Caco-2 (cell line): ENCODE results near the gene PMAIP1. TPM values are rescaled to one million over a fixed set of nuclear protein-coding genes. Genes with fewer than 3 reads are reported as not detected.

Source experiments
- BruUV-seq: library from RNA; stranded (reverse); fragments of 400-500 nt; replicated peaks from 2 replicates; lab custom pipeline; 2021; lab: Mats Ljungman, UMichigan
- CTCF ChIA-PET: fragments of 300-600 bp; sonication (Branson Sonifier 250); formaldehyde crosslinking; loops from one replicate; lab custom pipeline; 2022; ENCODE audit warnings: antibody characterized with exemption; lab: Charles Lee
- POLR2A ChIA-PET: fragments of 300-600 bp; sonication (Branson Sonifier 250); formaldehyde crosslinking; loops from one replicate; lab custom pipeline; 2022; ENCODE audit warnings: antibody characterized with exemption; lab: Charles Lee
- DNase-seq, 2 experiments: peaks; one replicate each; pipeline versions ENCODE4 v3.0.0 to v3.0.0-alpha.2; 2020 to 2022
- H3K27me3 ChIP-seq: replicated peaks from 2 replicates; pipeline ENCODE4 v1.6.0; 2011; ENCODE audit warnings: low read length; ENCODE audit not compliant: control insufficient read depth, insufficient read depth
- H3K36me3 ChIP-seq: 2 replicates; pipeline ENCODE4 v1.5.1; 2011; ENCODE audit warnings: low read length; ENCODE audit not compliant: control insufficient read depth, insufficient read depth
- H3K4me1 ChIP-seq: fragments of 250-450 bp; sonication (Bioruptor Pico); 2 replicates; pipeline ENCODE4 v1.5.1; 2020; ENCODE audit warnings: mild to moderate bottlenecking
- H3K4me3 ChIP-seq: 2 replicates; pipeline ENCODE4 v1.5.1; 2011; ENCODE audit warnings: low read depth, mild to moderate bottlenecking, control low read depth, low read length
- H3K9me3 ChIP-seq: fragments of 250-450 bp; sonication (Bioruptor Pico); 2 replicates; pipeline ENCODE4 v1.5.1; 2020; ENCODE audit warnings: mild to moderate bottlenecking, moderate library complexity
- H3K27ac Mint-ChIP-seq: one replicate; pipeline ENCODE4 v1.8.0; 2022; ENCODE audit warnings: mixed read lengths; ENCODE audit not compliant: unreplicated experiment
- H3K27me3 Mint-ChIP-seq: one replicate; pipeline ENCODE4 v1.8.0; 2022; ENCODE audit warnings: mixed read lengths; ENCODE audit not compliant: insufficient read depth, unreplicated experiment
- H3K36me3 Mint-ChIP-seq: one replicate; pipeline ENCODE4 v1.8.0; 2022; ENCODE audit warnings: mild to moderate bottlenecking, mixed read lengths; ENCODE audit not compliant: insufficient read depth, unreplicated experiment
- H3K4me1 Mint-ChIP-seq: one replicate; pipeline ENCODE4 v1.8.0; 2022; ENCODE audit warnings: low read depth, mixed read lengths; ENCODE audit not compliant: unreplicated experiment
- H3K4me3 Mint-ChIP-seq: one replicate; pipeline ENCODE4 v1.8.0; 2022; ENCODE audit warnings: mild to moderate bottlenecking, moderate library complexity, mixed read lengths; ENCODE audit not compliant: unreplicated experiment
- H3K9me3 Mint-ChIP-seq: one replicate; pipeline ENCODE4 v1.8.0; 2022; ENCODE audit warnings: mixed read lengths; ENCODE audit not compliant: unreplicated experiment
- intact Hi-C: fragments of 100-400 bp; cut with micrococcal nuclease; formaldehyde crosslinking; loops from one replicate; pipeline ENCODE4 v1.10.0; 2022; ENCODE audit not compliant: unreplicated experiment
- total RNA-seq: library from RNA; stranded (reverse); gene quantifications from 2 replicates; pipeline ENCODE4 v1.2.3, GENCODE V29; 2022
- TF ChIP-seq, protein P1 (sequence below), 2 experiments: fragments of 200-600 bp in 1 of 2; IDR thresholded peaks; 1 replicate in 1 of 2; 2 replicates in 1 of 2; pipeline versions ENCODE4 v1.5.1 to v1.8.0; 2011 to 2022; ENCODE audit warnings: antibody characterized with exemption in 1 of 2, control low read depth in 1 of 2, inconsistent platforms in 1 of 2, low read depth in 1 of 2, low read length in 1 of 2, mild to moderate bottlenecking in 1 of 2, moderate library complexity in 1 of 2; ENCODE audit not compliant: insufficient read depth in 1 of 2, severe bottlenecking in 1 of 2, unreplicated experiment in 1 of 2

PMAIP1 gene
- total RNA-seq, 1 experiment from 2014 or later = 2.3 TPM

DNA sequence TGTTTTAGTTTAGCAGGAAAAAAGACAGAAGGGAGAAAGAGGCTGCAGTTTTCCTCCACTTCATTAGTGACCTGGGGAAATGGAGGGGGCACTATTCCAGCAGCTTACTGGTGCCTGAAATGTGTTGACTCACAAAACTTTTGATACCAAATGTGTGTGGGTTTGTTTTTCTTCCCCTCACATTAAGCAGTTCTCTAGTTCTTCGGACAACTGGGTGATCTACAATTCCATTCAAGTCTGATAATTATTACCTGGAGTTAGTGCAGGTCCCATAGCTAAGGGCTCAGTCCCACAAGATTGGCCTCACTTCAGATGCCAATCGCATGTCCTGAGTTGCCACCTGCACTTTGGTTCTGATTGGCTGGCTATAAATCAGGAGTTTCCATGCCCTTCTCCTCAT is 28.4 kb downstream of the PMAIP1 start:
- Mint-ChIP-seq H3K27me3 (peaks cover 3% of the 10 kb centered on the region), H3K4me3 (no peak overlapping the region), H3K4me1 (no peaks in the 10 kb centered on the region), H3K27ac (no peak overlapping the region), H3K36me3 (no peaks in the 10 kb centered on the region), H3K9me3 (no peaks in the 10 kb centered on the region)
- Histone ChIP-seq H3K27me3 (no peaks in the 10 kb centered on the region), H3K9me3 (no peaks in the 10 kb centered on the region), H3K4me1 (no peaks in the 10 kb centered on the region), H3K36me3 (no peaks in the 10 kb centered on the region), H3K4me3 (no peak overlapping the region)
- ChIA-PET POLR2A (no interaction called here), CTCF (no interaction called here)
- TF ChIP-seq, protein P1, sequence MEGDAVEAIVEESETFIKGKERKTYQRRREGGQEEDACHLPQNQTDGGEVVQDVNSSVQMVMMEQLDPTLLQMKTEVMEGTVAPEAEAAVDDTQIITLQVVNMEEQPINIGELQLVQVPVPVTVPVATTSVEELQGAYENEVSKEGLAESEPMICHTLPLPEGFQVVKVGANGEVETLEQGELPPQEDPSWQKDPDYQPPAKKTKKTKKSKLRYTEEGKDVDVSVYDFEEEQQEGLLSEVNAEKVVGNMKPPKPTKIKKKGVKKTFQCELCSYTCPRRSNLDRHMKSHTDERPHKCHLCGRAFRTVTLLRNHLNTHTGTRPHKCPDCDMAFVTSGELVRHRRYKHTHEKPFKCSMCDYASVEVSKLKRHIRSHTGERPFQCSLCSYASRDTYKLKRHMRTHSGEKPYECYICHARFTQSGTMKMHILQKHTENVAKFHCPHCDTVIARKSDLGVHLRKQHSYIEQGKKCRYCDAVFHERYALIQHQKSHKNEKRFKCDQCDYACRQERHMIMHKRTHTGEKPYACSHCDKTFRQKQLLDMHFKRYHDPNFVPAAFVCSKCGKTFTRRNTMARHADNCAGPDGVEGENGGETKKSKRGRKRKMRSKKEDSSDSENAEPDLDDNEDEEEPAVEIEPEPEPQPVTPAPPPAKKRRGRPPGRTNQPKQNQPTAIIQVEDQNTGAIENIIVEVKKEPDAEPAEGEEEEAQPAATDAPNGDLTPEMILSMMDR (IDR thresholded peaks at IDR 0.05; ENCODE audit: insufficient read depth in 1 of 2, low read depth in 1 of 2, low read length in 1 of 2, severe bottlenecking in 1 of 2, unreplicated experiment in 1 of 2) = no peak
- DNase-seq = no peak
- intact Hi-C loops = no loop called here
- no TSS peak for BruUV-seq

DNA sequence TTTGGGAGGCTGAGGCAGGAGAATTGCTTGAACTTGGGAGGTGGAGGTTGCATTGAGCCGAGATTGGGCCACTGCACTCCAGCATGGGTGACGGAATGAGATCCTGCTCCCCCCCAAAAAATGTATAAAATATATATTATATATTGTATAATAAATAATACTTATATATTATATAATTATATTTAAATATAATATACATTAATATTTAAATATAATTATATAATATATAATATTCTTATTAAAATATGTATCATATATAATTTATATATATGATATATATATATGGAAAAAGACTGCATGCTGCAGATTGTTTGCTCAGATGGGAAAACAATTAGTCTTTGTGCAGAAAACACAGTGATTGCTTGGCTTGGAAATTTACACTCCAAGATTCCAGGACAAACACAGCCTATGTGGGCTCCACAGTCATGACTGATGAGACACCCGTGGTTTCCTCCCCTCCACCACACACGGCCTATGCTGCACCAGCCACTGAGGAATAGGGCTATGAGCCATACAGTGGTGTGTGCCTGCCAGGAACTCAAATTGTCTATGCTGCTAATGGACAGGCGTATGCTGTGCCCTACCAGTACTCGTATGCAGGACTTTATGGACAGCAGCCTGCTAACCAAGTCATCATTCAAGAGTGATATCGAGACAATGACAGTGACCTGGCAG is 30.0 kb downstream of the PMAIP1 start:
- Histone ChIP-seq H3K27me3 (no peaks in the 10 kb centered on the region), H3K4me1 (no peaks in the 10 kb centered on the region), H3K4me3 (no peak overlapping the region), H3K9me3 (no peaks in the 10 kb centered on the region), H3K36me3 (no peaks in the 10 kb centered on the region)
- BruUV-seq = no TSS peak
- H3K36me3 Mint-ChIP-seq = no peaks in the 10 kb centered on the region
- H3K9me3 Mint-ChIP-seq = no peaks in the 10 kb centered on the region
- no peak overlapping the region for H3K27ac Mint-ChIP-seq
- H3K4me3 Mint-ChIP-seq = no peak overlapping the region
- POLR2A ChIA-PET = no interaction called here
- intact Hi-C loops = no loop called here
- H3K4me1 Mint-ChIP-seq = no peaks in the 10 kb centered on the region
- no peak for DNase-seq
- CTCF ChIA-PET = no interaction called here
- TF ChIP-seq, protein P1 (IDR thresholded peaks at IDR 0.05; ENCODE audit: insufficient read depth in 1 of 2, low read depth in 1 of 2, low read length in 1 of 2, severe bottlenecking in 1 of 2, unreplicated experiment in 1 of 2) = no peak
- peaks cover 3% of the 10 kb centered on the region for H3K27me3 Mint-ChIP-seq

DNA sequence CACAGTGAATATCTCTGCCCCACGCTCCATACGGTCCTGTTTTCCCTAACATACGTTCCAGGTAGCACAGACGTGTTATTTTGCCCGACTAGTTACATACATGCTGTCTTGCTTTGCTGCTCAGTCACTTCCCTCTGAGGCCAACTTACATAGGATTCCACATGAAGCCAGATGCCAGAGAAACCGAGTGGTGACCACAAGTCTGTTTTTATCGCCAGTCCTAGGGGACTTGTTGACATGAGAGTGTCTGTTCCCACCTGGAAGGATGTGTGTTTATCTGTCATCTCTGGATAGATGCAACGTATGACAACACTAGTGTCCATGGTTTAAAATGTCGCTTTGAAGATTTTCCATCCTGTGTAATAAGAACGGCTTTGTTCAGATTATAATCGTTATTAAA is 32.6 kb downstream of the PMAIP1 start:
- no peaks in the 10 kb centered on the region for H3K9me3 ChIP-seq
- no peaks in the 10 kb centered on the region for H3K36me3 ChIP-seq
- ChIA-PET CTCF (no interaction called here), POLR2A (no interaction called here)
- BruUV-seq = no TSS peak
- TF ChIP-seq, protein P1 (IDR thresholded peaks at IDR 0.05; ENCODE audit: insufficient read depth in 1 of 2, low read depth in 1 of 2, low read length in 1 of 2, severe bottlenecking in 1 of 2, unreplicated experiment in 1 of 2) = no peak
- no peak overlapping the region for H3K4me3 Mint-ChIP-seq
- no peaks in the 10 kb centered on the region for H3K4me1 Mint-ChIP-seq
- H3K4me3 ChIP-seq = no peak overlapping the region
- intact Hi-C loops = no loop called here
- no peaks in the 10 kb centered on the region for H3K36me3 Mint-ChIP-seq
- H3K9me3 Mint-ChIP-seq = no peaks in the 10 kb centered on the region
- H3K4me1 ChIP-seq = no peaks in the 10 kb centered on the region
- H3K27me3 Mint-ChIP-seq = peaks cover 3% of the 10 kb centered on the region
- no peaks in the 10 kb centered on the region for H3K27me3 ChIP-seq
- H3K27ac Mint-ChIP-seq = no peak overlapping the region
- no peak for DNase-seq
